HG03457 (cell line): Measurements from ENCODE around the gene GRID2.

Experiments used
- ATAC-seq: cut with Tn5 transposase; IDR thresholded peaks from one replicate; pipeline ENCODE4 v1.9.1; 2021; ENCODE audit warnings: moderate number of reproducible peaks; ENCODE audit not compliant: unreplicated experiment

The GRID2 gene

GRCh38 chr4:92658318-92658717, 354.6 kb downstream of the GRID2 start:
- ATAC-seq = no peak

DNA sequence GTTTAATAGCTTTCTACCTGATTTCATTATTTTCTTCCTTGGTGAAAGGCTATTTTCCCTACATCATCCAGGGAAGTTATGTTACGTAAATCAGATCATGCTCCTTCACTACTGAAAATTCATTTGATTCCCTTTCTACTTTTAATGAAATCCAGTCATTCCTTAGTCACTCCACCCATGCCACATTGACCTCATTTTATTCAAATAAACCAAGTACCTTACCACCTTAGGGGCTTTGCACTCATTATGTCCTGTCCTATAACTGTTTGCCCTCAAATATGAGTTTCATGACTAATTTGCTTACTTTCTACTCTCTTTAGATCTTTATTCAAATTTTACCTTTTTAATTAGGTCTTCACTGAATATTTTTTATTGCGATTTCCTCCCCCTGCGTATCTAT, 374.0 kb downstream of the GRID2 start:
- no peak for ATAC-seq

DNA sequence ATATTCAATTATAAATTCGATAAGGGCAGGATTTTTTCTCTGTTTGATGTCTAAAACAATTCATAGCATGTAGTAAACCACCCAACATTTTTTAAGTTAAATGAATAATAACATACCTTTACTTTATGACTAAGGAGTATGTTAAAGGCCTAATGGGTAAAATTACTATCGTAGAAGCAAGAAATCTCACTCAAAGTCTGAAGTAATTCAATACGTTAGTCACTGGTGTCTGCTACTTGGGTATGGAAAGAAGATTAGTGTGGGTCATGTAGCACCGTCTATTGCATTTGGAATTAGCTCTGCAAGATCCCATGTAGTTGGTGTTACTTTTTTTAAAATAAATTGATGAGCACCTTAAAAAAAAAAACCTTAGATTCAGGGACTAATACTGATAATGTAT, 374.5 kb downstream of the GRID2 start:
- no peak for ATAC-seq

DNA sequence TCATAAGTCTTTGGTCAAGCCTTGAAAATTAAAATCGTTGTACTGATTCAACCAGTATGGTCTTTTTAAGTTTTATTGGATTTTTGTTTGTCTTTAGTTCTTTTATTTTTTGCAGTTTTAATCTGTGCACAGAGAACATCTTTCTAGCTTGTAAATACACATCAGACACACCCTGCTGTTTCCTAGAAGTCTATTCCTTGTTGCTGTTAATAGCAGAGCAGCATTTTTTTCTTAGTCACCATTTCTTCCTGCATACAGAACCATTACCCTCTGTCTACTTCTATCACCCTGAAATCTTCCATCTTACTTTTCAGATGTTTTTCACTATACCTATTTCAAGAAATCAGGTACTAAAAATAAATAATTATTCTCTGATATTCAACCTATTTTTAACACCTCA, 375.4 kb downstream of the GRID2 start:
- no peak for ATAC-seq

GRCh38 chr4:92714640-92715039, 410.9 kb downstream of the GRID2 start:
- ATAC-seq = no peak

- ATAC-seq = no peak
These were observed 429.5 kb downstream of the GRID2 start for GRCh38 chr4:92733231-92733630.

- ATAC-seq = no peak
These were observed 431.4 kb downstream of the GRID2 start for GRCh38 chr4:92735025-92735665.

DNA sequence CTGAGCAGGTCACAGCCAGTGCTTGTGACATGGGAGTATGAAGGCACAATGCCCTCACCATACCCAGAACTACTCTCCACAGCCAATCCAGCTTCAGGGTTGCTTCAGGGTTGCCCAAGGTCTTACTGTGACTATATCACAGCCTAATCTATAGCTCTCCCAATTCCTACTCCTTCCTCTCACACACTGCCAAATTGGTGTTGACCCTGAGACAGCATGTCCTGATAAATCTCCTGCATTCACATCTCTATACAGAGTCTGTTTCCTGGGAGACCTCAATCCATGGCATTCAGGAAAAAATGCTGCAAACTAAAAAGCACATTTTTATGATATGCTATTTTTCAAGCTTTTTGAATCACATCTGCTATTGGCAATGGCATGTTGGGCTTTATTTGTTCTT, 456.7 kb downstream of the GRID2 start:
- ATAC-seq = no peak

DNA sequence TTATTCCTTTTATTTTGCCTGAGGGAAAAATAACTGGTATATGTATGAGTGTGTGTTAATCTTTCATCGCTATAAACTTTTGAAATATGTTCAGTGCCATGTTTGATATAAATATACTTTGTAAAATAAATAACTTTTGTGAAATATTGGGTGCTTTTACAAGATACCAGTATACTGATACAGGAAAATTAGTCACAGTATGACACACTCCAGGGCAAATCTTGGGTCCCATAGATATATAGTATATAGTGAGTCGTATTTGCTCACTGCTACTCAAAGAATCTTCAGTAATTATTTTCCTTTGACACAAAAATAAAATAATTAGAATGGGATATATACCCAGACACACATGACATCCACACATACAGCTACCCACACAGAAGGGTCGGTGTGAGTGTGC, 472.3 kb downstream of the GRID2 start:
- no peak for ATAC-seq

DNA sequence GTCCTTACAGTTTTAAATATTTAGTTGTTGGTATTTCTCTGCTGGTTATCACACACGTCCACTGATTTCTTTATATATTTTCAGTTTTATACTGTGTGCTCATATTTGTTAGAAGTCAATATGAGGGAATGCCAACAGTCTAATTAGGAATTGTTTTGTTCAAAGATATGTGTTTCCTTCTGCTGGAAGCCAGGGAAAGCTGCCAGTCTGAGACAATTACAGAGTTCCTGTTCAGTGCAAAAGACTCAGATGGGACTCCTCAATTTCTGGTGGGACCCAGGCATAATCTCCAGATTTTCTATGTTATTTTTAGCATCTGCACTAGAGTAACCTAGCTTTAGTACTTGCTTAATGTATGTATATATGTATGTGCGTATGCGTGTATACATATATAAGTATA, 486.0 kb downstream of the GRID2 start:
- no peak for ATAC-seq

GRCh38 chr4:92791871-92792440, 488.2 kb downstream of the GRID2 start:
- ATAC-seq = no peak

DNA sequence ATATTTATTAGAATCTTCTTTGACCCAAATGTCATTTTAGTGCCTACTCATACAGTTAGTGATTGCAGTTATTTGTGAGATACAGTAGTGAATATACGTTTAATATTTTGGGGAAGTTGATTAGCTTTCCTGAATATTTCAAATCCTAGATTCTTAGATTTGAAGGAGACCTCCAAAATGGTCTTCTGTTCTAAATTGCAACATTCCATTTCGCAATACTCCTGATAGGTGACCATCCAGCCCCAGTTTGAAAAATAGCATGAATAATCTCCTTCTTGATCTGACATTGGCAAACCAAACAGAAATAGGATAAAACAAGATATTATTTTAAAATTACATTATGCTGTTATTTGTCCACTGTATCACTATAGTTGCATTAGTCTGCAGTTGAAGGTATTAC, 505.6 kb downstream of the GRID2 start:
- no peak for ATAC-seq

- ATAC-seq = no peak
These were observed 508.9 kb downstream of the GRID2 start for GRCh38 chr4:92812652-92813051.

- no peak for ATAC-seq
These were observed 510.9 kb downstream of the GRID2 start for GRCh38 chr4:92814677-92815076.

- no peak for ATAC-seq
These were observed 521.5 kb downstream of the GRID2 start for GRCh38 chr4:92825256-92825655.

- ATAC-seq = no peak
These were observed 522.0 kb downstream of the GRID2 start for GRCh38 chr4:92825791-92826190.

DNA sequence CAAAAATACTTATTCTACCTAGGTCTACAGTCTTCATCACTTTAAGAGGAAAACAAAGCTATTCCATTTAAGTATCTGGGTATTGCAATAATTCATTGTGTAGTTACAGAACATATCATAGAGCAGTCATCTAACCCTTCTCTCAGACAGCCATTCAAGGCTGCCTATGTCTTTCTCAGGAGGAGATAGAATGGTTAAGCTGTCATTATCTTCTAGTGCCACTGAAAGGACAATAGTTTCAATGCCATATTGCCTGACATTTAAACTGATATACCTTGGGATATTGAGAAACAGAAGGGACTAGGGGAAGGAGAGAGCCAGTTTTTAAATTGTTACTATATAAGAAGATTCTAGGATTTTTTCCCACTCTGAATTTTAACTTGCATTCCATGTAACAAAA, 527.0 kb downstream of the GRID2 start:
- ATAC-seq = no peak

- no peak for ATAC-seq
These were observed 537.1 kb downstream of the GRID2 start for GRCh38 chr4:92840880-92841279.

DNA sequence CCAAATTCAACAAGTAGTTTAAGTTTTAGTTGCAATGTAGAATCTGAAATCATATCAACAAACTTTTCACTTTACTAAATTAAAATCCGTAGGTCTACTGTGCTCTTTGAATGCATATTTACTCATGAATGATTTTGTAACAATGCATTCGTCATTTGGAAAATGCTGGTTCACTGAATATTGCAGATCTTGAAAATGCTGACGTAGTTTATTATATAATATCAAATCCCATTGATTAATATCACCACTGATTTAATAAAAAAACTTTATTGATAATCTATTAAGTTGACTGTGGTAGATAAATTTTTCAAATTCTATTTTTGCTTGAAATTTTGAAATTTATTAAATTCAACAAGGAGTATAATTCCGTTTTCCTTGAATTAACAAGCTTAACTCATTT, 540.0 kb downstream of the GRID2 start:
- no peak for ATAC-seq

DNA sequence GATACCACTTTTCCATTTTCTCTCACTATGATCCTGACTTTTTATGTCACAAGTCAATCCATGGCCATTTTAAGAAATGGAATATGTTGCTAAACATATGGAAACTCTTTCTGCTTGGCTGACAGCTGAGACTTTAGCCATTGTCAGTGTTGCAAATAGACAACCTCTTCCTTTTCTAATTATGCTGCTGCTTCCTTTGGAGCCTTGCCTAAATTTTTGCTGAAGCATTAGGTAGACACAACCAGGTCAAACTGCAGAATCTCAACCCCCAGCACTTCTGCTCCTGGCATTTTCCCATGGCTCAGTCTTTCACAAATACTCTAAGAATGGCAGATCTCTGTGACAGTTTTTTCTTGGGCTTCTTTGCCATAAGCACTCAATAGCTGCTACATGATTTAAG, 543.3 kb downstream of the GRID2 start:
- ATAC-seq = no peak

- ATAC-seq = no peak
These were observed 558.7 kb downstream of the GRID2 start for GRCh38 chr4:92862509-92862908.

DNA sequence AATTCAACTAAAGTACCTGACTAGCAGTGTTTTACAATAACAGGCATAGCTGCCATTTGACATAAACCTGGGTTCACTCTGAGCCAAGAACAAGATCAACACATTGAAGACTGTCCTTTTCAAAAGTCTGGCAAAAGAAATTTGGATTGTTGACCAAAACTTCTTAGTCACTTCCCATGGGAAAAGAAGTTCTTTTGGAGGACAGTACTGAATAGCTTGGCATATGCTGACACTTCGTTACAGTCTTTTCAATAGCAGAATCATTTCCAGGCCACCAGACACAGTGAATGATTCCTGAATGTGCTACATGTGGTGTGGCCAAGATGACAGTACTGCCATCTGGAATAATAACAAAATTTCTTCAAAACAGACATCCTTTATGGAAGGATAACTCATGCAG, 560.3 kb downstream of the GRID2 start:
- no peak for ATAC-seq

DNA sequence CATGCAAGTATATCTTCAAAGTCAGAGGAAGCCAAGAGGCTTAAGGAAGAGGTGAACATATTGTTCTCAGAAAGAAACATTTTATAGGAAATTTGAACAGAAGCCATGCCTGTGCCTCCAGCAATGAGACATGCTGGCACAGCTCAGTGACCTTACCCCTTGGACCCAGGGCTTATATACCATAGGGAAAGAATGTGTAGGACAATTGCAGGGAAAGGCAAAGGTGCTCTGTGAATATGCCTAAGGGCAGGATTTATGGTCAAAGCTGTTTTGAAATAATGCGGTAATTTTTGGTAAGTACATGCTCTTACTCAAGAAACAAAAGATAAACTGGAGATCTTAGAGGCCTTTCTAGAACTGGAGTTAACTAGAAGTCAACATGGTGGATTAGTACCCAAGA, 568.8 kb downstream of the GRID2 start:
- ATAC-seq = no peak
